HG02884 (cell line): ENCODE measurements around the gene GNG2.
A peak's percentile ranks its signal among the peaks of the same experiment; 100 is the strongest.

Experiments used
- ATAC-seq: cut with Tn5 transposase; IDR thresholded peaks from one replicate; pipeline ENCODE4 v1.9.1; 2021; ENCODE audit warnings: mild to moderate bottlenecking, moderate library complexity; ENCODE audit not compliant: unreplicated experiment

Gene GNG2

GRCh38 chr14:51852541-51852940, 7.9 kb upstream of the GNG2 start:
- ATAC-seq = no peak

GRCh38 chr14:51855234-51855633, 5.2 kb upstream of the GNG2 start:
- ATAC-seq = no peak

DNA sequence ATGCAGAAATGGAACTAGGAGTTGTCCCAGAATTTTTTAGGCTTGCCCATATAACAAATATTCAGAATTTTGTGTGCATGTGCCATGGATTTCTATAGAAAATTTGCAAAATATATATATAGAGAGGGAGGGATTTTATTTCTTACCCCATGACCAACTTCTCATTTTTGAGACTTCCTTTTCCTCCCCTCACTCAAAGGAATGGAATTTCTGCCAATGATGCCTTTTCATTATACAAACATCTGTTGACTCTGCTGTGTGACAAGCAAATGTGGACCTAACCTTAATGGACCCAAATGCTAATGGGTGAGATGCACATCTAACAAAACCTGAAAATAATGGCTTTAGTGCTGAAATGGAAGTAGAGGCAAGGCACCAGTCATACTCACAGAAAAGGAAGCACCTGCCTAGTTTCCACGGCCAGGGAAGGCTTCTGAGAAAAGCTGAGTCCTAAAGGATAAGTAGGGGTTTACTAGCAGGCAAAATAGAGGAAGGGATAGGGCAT, 3.6 kb upstream of the GNG2 start:
- no peak for ATAC-seq

DNA sequence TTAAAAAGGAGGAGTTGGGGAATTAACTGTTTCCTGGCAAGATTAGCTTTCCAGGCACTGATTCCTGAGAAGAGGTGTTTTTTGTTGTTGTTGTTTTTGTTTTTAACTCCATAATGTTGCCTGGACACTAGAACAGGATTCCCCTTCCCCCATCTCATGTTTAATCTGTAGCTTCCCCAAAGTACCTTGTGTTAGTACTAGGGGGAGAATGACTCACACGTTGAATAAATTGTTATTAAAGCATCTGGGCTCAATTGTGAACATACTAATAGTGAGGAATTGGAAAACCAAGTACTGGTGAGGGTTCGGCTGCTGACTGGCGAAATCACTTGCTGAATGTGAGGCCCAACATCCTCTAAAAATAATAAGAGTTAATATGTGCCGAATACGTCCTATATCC, 1.3 kb upstream of the GNG2 start:
- no peak for ATAC-seq

DNA sequence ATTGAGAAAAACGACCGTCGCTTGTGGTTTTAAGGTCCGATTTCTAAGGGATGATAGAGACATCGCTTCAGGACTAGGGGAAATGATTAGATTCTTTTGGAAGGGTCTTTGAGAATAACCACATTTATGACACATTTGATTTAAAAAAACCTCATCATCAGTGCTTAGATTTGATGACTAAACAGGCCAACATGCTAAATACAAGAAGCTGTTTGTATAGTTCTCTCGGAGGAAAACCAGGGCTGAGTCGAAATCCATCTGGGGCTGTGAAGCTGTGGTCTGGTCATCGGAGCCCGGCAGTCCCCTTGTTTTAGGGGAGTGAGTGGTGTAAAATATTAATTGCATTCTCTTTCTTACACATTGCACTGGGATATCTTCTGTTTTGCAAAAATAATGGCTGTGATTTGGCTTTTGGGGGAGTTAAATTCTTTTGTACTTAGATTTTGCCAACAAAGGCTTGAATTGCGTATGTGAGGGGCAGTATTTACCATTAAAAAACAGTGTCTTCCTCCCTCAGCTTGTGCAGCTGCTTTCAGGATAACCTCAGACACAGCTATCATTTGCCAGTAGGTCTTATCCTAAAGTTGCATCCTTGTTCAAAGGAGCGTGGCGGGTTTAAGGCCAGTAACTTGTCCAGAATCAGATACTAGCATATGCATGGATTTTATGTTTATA, 550 bp downstream of the GNG2 start:
- peak; percentile 24 for ATAC-seq

- ATAC-seq = no peak
Measured at GRCh38 chr14:51862176-51862796, 1.9 kb downstream of the GNG2 start.

DNA sequence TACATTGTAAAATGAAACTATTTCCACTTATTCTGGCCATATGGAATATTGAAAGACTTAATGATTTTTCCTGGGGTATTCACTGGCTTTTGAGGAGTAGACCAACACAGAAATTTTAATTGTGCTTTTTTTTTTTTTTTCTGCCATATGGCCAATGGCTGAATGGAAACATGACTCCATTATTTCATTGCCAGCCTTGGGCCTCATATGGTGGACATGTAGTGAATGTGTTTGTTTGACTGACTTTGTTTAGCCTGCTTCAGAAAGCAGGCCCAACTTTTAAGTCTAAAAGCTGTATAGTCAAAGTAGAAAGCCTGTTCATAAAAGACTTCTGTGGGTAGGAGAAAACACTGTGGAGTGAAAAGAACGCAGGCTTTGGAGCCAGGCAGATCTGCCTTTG, 2.4 kb downstream of the GNG2 start:
- ATAC-seq = no peak

- no peak for ATAC-seq
Measured at GRCh38 chr14:51865953-51866747, 5.7 kb downstream of the GNG2 start.

DNA sequence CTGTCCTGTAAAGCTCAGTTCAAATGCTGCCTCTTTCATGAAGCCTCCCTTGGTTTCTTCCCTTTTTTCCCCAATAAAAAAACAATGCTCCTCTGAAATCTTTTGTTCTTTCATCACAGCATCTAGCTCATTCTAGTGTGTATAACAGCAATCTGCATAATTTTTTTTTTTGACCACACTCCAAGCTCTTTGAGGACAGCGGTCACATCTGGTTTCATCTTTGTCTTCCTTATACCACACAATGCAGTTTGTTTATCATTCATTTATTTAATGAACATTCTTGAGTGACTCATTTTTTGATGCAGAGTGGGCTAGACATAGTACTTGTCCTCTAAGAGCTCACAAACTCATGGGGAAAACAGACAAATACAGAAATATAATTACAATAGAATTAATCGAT, 7.3 kb downstream of the GNG2 start:
- ATAC-seq = no peak

- no peak for ATAC-seq
Measured at GRCh38 chr14:51868405-51868804, 8.0 kb downstream of the GNG2 start.

DNA sequence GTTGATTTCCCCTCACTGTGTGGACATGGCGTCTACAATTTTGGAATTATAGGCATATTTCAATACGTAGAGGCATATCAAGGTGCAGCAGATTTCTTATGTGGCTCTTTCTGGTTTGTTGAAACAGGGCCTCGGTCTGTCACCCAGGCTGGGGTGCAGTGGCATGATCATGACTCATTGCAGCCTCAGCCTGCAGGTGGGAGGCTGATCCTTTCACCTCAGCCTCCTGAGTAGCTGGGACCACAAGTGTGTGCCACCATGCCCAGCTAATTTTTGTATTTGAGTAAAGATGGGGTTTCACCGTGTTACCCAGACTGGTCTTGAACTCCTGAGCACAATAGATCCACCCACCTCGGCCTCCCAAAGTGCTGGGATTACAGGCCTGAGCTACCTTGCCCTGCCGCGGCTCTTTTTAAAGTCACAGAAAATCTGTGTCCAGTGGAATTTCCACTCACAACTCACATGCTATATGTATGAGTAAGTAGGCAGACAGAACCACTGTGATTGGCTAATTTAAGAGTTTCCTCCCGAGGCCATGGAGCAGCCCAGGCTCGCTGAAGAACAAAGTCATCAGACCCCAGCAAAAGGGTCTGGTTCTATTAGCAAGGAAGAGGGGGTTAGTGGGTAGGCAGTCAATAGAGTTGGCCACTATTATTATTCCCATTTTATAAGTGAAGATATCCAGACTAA, 9.1 kb downstream of the GNG2 start:
- no peak for ATAC-seq

DNA sequence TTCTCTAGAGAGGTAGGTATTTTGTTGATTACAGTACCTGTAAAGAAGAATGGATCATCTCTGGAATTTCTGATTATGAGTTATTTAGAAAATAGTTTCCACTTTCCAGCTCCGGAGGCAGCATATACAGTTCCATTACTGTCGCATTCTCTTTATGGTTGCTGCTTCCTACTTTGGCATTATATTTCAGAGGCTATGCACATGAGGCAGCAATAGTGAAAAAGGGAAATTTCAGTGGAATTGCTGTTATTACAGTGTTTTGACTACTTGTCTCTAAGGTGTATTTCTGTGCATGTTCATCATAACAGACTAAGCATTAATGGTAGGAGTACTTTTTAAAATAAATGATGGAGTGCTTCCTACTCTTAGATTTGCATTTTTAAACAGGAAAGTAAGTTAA, 10.2 kb downstream of the GNG2 start:
- no peak for ATAC-seq

DNA sequence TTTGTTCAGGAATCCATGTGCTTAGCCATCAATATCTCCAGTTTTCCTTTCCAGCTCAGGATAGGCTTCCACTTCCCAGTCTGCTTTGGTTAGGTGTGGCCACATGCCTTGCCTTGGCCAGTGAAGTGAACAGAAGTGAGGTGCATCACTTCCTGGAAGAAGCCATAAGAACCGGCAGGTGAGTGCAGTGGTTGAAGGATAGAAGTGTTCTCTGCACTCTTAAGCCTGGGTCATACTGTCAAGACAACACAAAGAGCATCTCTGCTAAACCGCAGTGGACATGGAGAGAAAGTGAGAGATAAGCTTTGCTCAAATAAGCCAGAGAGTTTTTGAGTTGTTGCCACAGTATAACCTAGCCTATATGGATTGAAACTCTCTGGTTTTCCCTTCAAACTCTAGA, 11.4 kb downstream of the GNG2 start:
- ATAC-seq = no peak

GRCh38 chr14:51872396-51872795, 12.0 kb downstream of the GNG2 start:
- no peak for ATAC-seq

DNA sequence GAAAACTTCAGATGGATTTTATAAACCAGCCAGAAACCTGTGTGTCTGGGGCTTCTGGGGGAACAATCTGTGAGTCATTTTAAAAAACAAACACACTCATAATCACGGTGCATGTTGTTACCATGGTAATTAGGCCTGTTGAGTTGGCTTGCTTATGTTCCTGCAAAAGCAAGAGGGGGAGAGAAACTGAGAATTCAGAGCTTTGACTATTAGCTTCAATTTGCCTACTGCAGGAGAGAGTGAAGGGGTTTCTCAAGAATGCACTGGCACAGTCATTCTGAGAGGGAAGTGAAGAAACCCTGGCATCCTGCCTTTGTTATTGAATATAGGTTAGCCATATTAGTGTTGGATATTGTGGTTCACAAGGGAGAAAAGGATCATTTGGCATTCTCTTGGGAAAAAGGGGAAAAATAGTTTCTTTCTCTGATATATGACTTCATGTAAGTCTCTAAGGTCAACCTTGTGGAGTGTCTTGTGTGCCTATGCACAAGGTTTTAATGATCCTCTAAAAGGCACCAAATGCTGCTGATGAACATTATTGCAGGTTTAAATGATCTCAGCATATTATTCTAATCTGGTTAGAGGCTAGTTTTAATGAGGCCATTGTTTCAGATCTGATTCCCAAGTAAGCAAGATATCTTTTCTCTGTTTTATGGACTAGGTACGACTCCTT, 12.9 kb downstream of the GNG2 start:
- ATAC-seq = peak; percentile 95

- no peak for ATAC-seq
Measured at GRCh38 chr14:51877810-51878209, 17.4 kb downstream of the GNG2 start.

DNA sequence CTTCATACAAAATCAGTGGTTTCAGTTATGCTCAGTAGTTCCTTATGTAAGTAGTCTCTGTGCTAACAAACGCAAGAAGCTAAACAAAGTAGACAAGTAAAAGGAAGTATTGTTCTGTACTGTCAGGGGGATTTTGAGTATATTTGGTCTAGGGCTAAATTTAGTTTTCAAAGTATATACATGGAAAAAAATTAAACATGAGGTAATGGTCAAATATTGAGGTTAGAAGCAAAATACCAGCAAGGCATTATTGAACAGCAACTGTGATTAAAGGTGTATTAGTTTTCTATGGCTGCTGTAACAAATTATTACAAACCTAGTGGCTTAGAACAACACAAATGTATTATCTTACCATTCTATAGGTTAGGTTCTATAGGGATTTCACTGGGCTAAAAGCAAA, 18.8 kb downstream of the GNG2 start:
- ATAC-seq = no peak

- ATAC-seq = peak; percentile 53
Measured at GRCh38 chr14:51880835-51881580, 20.6 kb downstream of the GNG2 start.

- ATAC-seq = no peak
Measured at GRCh38 chr14:51881636-51882035, 21.2 kb downstream of the GNG2 start.

DNA sequence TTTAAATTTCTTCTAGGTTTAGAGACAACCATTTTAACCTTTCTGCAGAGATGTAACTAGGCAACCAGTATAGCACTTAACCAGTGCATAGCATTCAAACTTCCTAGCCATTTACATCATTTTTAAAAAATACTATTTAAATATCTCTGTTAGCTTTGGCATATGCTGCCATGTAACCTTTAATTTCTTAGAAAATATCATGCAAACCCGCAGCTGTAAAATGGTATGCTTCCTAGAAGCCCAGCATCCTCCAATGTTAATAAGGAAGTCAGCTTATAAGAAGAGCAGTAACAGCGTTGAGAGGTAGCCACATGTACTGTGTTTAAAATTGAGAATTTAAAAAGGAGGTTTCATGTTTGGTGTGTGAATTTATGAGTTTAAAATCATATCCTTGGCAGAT, 22.8 kb downstream of the GNG2 start:
- no peak for ATAC-seq
